ENCODE measurements around the gene PLEKHA5.

DNA sequence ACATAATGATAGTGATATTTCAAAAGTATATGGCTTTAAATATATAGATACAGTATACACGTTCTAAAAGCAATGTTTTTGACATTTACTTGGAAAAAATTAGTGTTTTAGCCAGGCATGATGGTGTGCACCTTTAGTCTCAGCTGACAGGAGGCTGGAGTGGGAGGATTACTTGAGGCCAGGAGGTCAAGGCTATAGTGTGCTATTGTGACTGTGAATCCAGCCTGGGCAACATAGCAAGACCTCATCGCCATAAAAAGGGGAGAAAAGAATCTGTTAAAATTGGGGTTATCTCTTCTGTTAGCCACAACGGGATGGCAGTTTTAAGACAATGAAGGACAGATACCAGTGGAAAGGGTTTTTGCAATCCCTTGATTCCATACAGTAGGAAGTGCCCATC is 95.2 kb downstream of the PLEKHA5 start:
- TF ChIP-seq CTCF (IDR thresholded peaks at IDR 0.05) (no peak), POLR2A (IDR thresholded peaks at IDR 0.05) (no peak)
